ENCODE data around the gene FBXW7.

The FBXW7 gene

DNA sequence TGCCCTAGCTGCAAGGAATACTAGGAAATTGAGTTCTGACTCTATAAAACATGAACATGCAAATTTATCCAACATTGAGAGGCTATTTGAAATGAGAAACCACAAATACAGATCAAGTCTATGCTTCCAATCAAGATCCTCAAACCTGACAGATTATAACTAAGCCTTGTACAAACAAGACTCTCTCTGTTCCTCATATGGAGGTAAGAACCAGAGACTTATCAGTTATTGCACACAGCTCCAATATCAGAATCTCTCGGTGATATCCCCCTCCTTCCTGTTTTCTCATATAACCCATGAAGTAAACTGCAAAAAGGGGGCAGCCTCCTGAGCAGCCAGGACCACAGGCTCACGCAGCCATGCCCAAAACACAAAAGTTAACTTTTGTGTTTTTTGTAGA lies 36.5 kb downstream of the FBXW7 start:
- TF ChIP-seq, protein P1, sequence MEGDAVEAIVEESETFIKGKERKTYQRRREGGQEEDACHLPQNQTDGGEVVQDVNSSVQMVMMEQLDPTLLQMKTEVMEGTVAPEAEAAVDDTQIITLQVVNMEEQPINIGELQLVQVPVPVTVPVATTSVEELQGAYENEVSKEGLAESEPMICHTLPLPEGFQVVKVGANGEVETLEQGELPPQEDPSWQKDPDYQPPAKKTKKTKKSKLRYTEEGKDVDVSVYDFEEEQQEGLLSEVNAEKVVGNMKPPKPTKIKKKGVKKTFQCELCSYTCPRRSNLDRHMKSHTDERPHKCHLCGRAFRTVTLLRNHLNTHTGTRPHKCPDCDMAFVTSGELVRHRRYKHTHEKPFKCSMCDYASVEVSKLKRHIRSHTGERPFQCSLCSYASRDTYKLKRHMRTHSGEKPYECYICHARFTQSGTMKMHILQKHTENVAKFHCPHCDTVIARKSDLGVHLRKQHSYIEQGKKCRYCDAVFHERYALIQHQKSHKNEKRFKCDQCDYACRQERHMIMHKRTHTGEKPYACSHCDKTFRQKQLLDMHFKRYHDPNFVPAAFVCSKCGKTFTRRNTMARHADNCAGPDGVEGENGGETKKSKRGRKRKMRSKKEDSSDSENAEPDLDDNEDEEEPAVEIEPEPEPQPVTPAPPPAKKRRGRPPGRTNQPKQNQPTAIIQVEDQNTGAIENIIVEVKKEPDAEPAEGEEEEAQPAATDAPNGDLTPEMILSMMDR (IDR thresholded peaks at IDR 0.05; ENCODE audit: low read depth, low read length, missing control alignments): no peak
- no peak for DNase-seq (ENCODE audit: low read depth)
- in situ Hi-C loops (cut with HindIII; ENCODE audit: low sequenced_read_pairs): no loop called here
- no peak overlapping the region for H3K4me3 ChIP-seq (ENCODE audit: low read depth, low read length)

GRCh38 chr4:152494020-152494419 lies 41.9 kb downstream of the FBXW7 start:
- no peak overlapping the region for H3K4me3 ChIP-seq (ENCODE audit: low read depth, low read length)
- no peak for DNase-seq (ENCODE audit: low read depth)
- TF ChIP-seq, protein P1 (IDR thresholded peaks at IDR 0.05; ENCODE audit: low read depth, low read length, missing control alignments): no peak
- in situ Hi-C loops (cut with HindIII; ENCODE audit: low sequenced_read_pairs): no loop called here

DNA sequence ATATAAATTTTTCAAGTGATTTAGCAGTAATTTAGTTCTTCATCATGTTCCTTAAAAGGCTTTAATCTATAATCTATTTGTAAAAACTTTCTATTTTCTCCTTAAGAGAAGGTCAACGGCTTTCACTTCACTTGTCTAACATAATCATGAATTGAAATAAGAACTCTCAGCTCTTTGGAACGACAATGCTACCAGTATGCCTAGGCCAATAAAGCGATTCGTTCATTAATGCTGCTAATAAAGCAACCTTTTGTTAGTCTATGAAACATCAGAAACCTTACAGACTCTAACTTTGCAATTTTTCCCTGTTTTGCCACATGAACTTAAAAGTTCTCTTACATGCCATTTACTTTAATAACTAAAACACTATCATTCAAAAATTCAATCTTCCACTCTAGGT lies 47.6 kb downstream of the FBXW7 start:
- H3K4me3 ChIP-seq (ENCODE audit: low read depth, low read length): no peak overlapping the region
- no peak for DNase-seq (ENCODE audit: low read depth)
- TF ChIP-seq, protein P1 (IDR thresholded peaks at IDR 0.05; ENCODE audit: low read depth, low read length, missing control alignments): no peak
- in situ Hi-C loops (cut with HindIII; ENCODE audit: low sequenced_read_pairs): no loop called here

DNA sequence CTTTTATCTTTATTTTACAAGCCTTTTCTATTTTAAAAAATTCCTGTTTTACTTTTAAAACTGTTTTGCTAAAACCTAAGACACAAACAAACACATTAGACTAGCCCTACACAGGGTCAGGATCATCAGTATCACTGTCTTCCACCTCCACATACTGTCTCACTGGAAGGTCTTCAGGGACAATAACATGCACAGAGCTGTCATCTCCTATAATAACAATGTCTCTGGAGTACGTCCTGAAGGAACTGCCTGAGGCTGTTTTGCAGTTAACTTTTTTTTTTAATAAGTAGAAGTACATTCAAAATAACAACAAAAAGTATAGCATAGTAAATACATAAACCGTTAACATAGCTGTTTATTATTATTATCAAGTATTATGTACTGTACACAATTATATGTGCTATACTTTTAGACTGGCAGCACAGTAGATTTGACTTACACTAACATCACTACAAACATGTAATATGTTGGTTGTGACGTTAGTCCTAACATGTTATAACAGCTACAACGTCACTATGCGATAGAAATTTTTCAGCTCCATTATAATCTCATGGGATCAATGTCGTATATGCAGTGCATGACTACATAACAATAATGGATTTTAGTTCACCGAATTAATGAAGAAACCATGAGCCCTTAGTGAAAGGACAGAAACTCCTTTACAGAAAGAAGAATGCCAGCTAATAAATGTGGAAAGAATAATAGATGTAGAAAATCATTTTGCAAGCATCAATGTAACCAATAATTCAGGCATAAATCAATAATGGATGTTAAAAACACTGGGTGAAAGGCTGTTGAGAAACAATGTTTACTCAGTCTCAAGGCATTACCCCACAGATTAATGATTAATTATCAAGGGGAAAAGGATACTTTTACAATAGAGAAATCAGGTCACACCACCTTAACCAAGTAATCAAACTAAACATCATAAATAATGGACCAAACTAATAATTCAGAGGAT lies 49.2 kb downstream of the FBXW7 start:
- no peak for DNase-seq (ENCODE audit: low read depth)
- in situ Hi-C loops (cut with HindIII; ENCODE audit: low sequenced_read_pairs): no loop called here
- no peak overlapping the region for H3K4me3 ChIP-seq (ENCODE audit: low read depth, low read length)
- TF ChIP-seq, protein P1 (IDR thresholded peaks at IDR 0.05; ENCODE audit: low read depth, low read length, missing control alignments): no peak

DNA sequence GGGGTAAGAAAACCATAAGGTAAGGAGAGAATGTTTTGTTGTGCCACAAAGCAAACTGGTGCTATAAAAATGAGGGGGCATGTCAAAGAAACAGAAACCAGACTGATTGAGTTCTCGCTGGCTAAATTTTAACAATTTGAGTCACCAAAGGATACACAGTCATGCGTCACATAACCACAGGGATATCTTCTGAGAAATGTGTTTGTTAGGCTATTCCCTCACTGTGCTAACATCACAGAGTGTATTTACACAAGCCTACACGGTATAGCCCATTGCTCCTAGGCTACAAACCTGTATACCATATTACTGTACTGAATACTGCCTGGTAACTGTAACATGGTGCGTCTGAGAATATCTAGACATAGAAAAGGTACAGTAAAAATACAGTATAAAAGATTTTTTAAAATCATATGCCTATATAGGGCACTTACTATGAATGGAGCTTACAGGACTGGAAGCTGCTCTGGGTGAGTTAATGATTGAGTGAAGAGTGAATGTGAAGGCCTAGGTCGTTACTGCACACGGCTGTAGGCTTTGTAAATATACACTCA lies 50.1 kb downstream of the FBXW7 start:
- TF ChIP-seq, protein P1 (IDR thresholded peaks at IDR 0.05; ENCODE audit: low read depth, low read length, missing control alignments): no peak

GRCh38 chr4:152482211-152482610 lies 53.7 kb downstream of the FBXW7 start:
- in situ Hi-C loops (cut with HindIII; ENCODE audit: low sequenced_read_pairs): no loop called here
- TF ChIP-seq, protein P1 (IDR thresholded peaks at IDR 0.05; ENCODE audit: low read depth, low read length, missing control alignments): no peak
- no peak overlapping the region for H3K4me3 ChIP-seq (ENCODE audit: low read depth, low read length)
- no peak for DNase-seq (ENCODE audit: low read depth)

More for the DNA sequence above, 50.1 kb downstream of the FBXW7 start:
- peak; percentile 79 for DNase-seq (ENCODE audit: low read depth)
- H3K4me3 ChIP-seq (ENCODE audit: low read depth, low read length): no peak overlapping the region
- in situ Hi-C loops (cut with HindIII; ENCODE audit: low sequenced_read_pairs): no loop called here

Data from astrocyte of the cerebellum (primary cell).